ENCODE data around the gene IPO11. TPM values are rescaled to one million over a fixed set of nuclear protein-coding genes. Genes with fewer than 3 reads are reported as not detected.

IPO11 gene
- total and polyA plus RNA-seq, 12 donors: 7.8 to 39.3 (median 32.5) TPM

DNA sequence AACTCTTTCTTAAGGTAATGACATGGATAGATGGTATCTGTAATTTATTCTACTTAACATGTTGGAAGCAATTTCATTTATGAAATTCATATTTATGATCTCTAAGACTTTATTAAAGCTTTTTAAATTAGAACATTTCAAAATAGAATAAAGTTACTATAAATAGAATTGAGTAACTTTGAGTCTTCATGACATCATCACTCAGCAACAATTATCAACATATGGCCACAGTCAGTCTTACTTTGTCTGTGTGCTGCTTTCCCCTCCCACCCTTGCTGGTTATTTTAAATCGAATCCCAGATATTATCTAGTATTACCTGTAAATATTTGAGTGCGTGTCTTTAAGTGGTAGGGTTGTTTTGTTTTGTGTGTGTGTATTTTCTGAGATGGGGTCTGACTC lies 65.2 kb downstream of the IPO11 start:
- TF ChIP-seq, protein P1, sequence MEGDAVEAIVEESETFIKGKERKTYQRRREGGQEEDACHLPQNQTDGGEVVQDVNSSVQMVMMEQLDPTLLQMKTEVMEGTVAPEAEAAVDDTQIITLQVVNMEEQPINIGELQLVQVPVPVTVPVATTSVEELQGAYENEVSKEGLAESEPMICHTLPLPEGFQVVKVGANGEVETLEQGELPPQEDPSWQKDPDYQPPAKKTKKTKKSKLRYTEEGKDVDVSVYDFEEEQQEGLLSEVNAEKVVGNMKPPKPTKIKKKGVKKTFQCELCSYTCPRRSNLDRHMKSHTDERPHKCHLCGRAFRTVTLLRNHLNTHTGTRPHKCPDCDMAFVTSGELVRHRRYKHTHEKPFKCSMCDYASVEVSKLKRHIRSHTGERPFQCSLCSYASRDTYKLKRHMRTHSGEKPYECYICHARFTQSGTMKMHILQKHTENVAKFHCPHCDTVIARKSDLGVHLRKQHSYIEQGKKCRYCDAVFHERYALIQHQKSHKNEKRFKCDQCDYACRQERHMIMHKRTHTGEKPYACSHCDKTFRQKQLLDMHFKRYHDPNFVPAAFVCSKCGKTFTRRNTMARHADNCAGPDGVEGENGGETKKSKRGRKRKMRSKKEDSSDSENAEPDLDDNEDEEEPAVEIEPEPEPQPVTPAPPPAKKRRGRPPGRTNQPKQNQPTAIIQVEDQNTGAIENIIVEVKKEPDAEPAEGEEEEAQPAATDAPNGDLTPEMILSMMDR (IDR thresholded peaks at IDR 0.05): no peak
- 55 to 75% methylated on average over 2 of the region's 2 CpGs for WGBS, 2 donors
- Histone ChIP-seq H3K4me1 (peaks cover 0 to 7% (median 0%) of the 10 kb centered on the region in 9 donors), H3K9me3 (peaks cover 0 to 11% (median 0%) of the 10 kb centered on the region in 11 donors), H3K36me3 (peaks cover 0 to 49% (median 0%) of the 10 kb centered on the region in 9 donors), H3K4me3 (no peak overlapping the region), H3K27ac (no peak overlapping the region), H3K27me3 (no peaks in the 10 kb centered on the region)
- DNase-seq (no peak), ATAC-seq (no peak)
- intact Hi-C loops (cut with DNase I): no loop called here

DNA sequence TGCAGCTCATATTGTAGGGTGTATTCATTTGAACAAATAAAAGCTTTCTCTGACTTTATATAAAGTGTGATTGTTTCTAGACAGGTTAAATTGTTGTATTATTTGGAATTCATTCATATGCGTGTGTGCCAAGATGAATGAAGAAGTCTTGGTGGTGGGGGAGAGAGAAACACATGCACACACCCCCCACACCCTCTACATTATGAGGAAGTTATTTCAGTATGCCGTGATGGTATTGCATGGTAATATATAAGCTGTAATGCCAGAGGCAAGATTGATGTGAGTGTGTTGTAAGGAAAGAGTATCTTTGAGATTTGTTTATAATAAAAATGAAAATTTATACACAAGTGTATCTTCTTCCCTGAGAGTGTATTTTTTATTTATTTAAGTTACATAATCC lies 71.0 kb downstream of the IPO11 start:
- no peaks in the 10 kb centered on the region for H3K27me3 ChIP-seq
- H3K36me3 ChIP-seq: peaks cover 0 to 53% (median 0%) of the 10 kb centered on the region in 9 donors
- H3K9me3 ChIP-seq: peaks cover 0 to 11% (median 0%) of the 10 kb centered on the region in 11 donors
- intact Hi-C loops (cut with DNase I): no loop called here
- DNase-seq: no peak
- H3K4me1 ChIP-seq: no peaks in the 10 kb centered on the region
- no peak for ATAC-seq
- no peak overlapping the region for H3K4me3 ChIP-seq
- 86 to 95% methylated on average over 2 of the region's 2 CpGs for whole genome bisulfite sequencing, 2 donors
- TF ChIP-seq, protein P1 (IDR thresholded peaks at IDR 0.05): no peak
- no peak overlapping the region for H3K27ac ChIP-seq

DNA sequence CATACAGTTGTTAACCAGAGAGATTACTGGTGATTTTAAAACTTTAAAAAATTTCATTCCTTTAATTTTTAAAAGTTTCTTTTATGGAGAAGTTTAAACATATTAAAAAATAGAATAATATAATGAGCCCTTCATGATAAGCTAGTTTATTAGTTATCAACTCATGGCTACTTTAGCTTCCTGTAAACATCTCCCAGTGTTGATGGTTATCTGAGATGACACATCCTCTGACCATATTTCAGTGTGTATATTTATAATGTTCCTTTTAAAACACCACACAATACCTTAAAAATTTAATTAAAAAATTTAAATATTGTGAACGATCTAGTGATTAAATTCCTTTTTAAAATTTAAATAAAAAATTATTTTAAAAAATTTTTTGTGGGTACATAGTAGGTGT lies 74.1 kb downstream of the IPO11 start:
- no peaks in the 10 kb centered on the region for H3K4me1 ChIP-seq
- TF ChIP-seq, protein P1 (IDR thresholded peaks at IDR 0.05): no peak
- no peaks in the 10 kb centered on the region for H3K9me3 ChIP-seq
- no peak overlapping the region for H3K4me3 ChIP-seq
- no peak for ATAC-seq
- intact Hi-C loops (cut with DNase I): no loop called here
- 90 to 92% methylated on average over 1 of the region's 1 CpG for WGBS, 2 donors
- peaks cover 0 to 78% (median 0%) of the 10 kb centered on the region in 9 donors for H3K36me3 ChIP-seq
- H3K27me3 ChIP-seq: no peaks in the 10 kb centered on the region
- DNase-seq: no peak
- no peak overlapping the region for H3K27ac ChIP-seq

DNA sequence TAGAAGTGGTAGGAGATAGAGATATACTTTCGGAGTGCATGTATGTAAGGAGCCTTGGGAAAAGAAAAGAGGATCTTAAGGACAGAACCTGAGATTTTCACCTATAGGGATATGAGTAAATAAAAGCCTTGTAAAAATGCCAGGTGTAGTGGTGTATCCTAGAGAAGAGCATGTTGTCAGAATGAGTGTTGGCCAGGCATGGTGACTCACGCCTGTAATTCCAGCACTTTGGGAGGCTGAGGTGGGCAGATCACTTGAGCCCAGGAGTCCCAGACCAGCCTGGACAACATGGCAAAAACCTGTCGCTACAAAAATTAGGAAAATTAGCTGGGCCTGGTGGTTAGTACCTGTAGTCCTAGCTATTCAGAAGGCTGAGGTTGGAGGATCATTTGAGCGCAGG lies 76.0 kb downstream of the IPO11 start:
- Histone ChIP-seq H3K27ac (no peak overlapping the region), H3K36me3 (peaks cover 0 to 83% (median 0%) of the 10 kb centered on the region in 9 donors), H3K4me1 (no peaks in the 10 kb centered on the region), H3K9me3 (no peaks in the 10 kb centered on the region), H3K27me3 (no peaks in the 10 kb centered on the region), H3K4me3 (no peak overlapping the region)
- intact Hi-C loops (cut with DNase I): no loop called here
- 98 to 99% methylated on average over 4 of the region's 4 CpGs for WGBS, 2 donors
- TF ChIP-seq, protein P1 (IDR thresholded peaks at IDR 0.05): no peak
- DNase-seq: no peak
- ATAC-seq: no peak

Measured in heart right ventricle (tissue), 16 donors.